CD4-positive, alpha-beta T cell treated with Interleukin-15 for 1 hour (primary cell): Measurements from ENCODE around the gene SKA2.
"Not testable (repeated sequence)": the region's sequence is repeated elsewhere in the genome, so short reads cannot be mapped to it uniquely, and the experiment has no call there.

ENCODE experiments used
- DNase-seq: peaks from one replicate; pipeline ENCODE4 v3.0.0-alpha.2; 2020

SKA2 gene, protein sequence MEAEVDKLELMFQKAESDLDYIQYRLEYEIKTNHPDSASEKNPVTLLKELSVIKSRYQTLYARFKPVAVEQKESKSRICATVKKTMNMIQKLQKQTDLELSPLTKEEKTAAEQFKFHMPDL

DNA sequence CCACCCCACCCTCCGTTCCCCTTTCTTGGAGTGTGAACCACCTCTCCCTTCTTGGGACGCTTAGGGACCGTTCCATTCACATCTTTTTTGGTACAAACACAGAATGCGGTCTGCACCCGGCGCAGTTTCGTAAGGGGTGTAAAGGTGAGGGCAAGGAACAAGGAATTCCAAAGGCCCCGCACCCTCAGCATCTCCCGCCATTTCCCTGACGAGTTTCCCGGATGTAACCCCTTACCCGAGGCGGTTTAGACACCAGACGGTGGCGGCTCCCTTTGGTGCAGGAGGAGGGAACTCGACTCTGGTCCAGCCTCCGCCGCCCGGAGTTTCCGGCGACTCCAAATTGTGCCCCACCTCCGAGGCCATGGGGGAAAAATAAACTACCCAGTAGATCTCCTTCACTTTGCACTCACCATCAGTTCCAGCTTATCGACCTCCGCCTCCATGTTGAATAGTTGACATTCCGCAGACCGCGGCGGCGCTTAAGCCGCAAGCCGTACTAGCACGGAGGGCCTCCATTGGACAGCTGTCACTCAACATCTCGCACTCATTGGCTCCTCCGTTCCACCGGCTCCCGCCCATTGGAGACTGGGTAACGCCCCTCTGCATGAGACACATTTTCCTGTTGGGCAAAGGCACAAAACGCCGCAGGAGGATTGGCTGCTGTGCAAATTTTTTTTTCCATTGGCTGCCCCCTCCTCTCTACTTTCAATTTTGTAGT, at the start of gene SKA2:
Gene SKA2 (minus strand): TSS at position 466 of the 718 bp plus-strand sequence. CDS start 23 bp downstream, at position 443.
- DNase-seq, result peak; percentile 99

DNA sequence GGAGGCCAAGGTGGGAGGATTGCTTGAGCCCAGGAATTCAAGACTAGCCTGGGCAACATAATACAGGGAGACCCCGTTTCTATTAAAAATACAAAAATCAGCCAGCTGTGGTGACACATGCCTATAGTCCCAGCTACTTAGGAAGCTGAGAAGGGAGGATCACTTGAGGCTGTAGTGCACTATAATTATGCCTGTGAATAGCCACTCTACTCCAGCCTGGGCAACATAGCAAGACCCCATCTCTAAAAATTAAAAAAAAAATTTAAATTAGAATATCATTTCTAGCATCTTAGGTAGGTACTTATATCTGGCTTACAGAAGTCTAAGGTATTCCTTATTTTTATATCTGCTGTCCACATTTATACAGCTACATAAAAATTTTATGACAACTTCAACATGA, 47.3 kb upstream of the SKA2 start:
- DNase-seq, result no peak

DNA sequence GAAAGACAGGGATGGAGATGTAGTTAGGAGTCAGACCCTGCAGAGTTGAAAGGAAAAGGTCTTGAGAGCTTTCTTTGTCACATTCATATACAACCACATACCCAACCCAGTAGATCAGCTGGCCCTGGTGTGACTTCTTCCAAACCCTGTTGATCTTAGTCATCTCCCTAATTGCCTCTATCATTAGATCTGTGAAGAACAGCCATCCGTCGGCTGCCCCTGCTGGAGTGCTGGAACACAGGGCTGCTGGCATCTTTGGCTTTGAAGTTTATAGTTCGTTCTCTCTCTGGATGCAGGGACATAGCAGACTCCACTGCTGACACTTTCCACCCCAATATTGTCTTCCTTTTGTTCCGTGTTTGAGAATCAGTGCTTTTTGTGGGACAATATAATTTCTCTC, 44.4 kb upstream of the SKA2 start:
- DNase-seq, result no peak

DNA sequence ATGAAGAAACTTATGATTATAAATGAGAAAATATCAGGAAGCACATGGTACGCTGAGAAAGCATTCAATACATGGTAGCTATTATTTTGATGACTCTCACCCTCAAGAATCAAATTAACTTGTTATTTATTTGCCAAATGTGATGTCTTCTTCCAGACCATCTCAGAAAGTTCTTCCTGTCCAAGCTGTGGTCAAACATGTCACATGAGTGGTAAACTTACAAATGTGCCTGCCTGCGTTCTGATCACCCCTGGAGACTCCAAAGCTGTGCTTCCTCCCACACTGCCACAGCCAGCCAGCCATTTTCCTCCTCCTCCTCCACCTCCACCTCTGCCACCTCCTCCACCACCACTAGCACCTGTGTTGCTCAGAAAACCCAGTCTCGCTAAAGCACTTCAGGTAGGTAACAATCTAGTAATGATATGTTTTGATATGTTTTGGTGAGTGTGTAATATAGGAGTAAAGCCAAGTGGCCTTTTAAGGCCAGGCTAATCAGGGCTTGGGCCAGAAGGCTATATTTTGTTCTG, 38.4 kb upstream of the SKA2 start:
- no peak for DNase-seq

DNA sequence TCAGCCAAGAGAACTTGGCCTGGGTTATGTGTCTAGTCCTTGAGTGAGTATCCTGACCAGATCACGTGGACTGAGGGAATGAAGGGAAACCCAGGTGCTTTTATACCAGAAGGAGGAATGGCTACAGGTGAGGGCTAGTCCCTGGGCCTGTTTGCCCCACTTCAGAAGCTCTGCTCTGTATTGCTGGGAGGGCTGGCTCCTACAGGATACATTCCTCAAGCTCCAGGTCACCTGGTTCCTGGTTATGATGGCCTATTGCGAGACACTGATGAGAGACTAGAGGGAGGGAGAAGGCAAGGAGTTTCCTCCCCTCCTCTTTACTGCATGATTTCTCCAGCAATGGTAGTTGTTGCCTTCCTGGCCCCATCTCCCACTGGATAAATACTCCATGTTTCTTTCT, 35.8 kb upstream of the SKA2 start:
- DNase-seq, result no peak

DNA sequence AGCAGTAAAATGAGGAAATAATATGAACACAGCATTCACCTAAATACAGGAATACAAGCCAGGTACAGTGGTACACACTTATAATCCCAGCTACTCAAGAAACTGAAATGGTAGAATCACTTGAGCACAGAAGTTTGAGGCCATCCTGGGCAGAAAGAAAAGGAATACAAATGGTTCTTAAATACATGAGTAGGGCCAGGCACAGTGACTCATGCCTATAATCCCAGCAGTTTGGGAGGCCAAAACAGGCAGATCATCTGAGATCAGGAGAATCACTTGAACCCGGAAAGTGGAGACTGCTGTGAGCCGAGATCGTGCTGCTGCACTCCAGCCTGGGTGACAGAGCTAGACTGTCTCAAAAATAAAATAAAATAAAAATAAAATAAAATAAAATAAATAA, 31.9 kb upstream of the SKA2 start:
- DNase-seq, result no peak

DNA sequence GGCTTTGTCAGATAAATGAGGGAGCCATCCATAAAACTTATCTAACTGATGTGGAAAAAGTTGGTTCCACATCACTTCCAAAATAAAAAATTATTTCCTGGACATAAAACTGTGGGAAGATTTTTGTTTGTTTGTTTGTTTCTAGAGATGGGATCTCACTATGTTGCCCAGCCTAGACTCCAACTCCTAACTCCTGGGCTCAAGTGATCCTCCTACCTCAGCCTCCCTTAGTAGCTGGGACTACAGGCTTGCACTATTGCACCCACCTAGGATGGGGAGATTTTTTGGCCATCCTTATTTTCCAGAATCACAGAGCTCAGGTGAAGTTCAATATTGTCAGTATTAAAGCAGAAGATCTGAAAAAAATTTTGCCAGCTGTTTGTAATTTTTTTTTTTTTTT, 31.0 kb upstream of the SKA2 start:
- no peak for DNase-seq

DNA sequence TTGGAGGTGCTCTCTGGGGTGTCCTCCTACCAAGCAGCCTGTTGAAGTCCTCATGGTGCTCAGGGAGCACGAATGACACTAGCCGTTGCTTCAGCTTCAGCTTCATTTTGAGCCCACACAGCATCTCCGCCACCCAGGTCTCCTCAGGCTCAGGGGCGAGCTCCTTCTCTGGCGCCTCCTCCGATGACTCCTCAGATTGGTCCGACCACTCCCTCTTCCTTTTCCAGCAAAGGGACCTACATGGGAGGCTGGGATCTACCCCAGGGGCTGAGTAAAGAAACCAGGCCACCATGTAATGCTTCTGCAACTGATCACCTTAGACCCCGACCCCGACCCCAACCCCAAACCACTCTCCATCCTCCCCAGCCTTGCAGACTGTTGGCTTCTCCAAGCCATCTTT, 26.5 kb upstream of the SKA2 start:
- no peak for DNase-seq

DNA sequence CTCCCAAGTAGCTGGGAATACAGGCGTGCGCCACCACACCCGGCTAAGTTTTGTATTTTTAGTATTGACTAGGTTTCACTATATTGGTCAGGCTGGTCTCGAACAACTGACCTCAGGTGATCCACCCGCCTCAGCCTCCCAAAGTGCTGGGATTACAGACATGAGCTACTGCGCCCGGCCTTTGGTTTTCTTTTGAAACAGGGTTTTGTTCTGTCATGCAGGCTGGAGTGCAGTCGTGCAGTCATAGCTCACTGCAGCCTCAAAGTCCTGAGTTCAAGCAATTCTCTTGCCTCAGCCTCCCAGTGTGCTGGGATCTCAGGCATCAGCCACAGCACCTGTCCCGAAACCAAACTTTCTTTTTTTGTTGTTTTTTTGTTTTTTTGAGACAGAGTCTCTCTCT, 25.6 kb upstream of the SKA2 start:
- no peak for DNase-seq

DNA sequence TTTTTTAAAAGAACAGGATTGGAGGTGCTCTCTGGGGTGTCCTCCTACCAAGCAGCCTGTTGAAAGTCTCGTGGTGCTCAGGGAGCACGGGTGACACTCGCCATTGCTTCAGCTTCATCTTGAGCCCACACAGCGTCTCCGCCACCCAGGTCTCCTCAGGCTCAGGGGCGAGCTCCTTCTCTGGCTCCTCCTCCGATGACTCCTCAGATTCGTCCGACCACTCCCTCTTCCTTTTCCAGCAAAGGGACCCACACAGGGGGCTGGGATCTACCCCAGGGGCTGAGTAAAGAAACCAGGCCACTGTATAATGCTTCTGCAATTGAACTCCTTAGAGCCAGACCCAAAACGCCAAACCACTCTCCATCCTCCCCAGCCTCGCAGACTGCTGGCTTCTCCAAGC, 24.6 kb upstream of the SKA2 start:
- DNase-seq, result not testable (repeated sequence)

DNA sequence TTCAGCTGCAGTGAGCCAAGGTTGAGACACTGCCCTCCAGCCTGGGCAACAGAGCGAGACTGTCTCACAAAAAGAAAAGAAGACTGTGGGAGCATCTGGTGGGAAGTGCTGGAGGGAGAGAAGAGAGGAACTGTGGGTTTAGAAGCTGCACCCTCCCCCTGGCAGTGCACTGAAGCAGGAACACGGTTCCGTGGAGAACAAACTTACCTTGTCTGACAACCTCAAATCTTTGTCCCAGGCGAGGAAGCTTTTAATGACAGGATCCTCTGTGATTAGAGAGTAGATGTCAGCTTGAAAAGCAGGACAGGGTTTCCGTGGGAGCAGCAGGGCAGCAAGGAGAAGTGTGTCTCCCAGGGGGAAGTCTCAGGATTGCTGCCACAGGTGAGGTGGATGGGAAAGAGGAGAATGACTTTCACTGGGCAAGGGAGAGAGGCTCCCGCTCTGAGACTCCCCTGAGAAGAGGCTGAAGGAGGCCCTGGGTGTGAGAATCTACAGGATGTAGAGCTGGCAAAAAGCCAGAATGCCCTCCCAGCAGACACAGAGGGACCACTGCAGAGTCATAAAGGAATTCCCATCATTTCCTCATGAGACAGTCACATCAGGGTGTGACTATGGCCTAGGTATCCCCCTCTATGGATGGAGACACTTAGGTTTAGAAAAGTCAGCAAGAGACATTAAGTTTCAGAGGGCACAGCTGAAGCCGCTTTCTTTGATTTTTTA, 23.4 kb upstream of the SKA2 start:
- DNase-seq, result no peak

DNA sequence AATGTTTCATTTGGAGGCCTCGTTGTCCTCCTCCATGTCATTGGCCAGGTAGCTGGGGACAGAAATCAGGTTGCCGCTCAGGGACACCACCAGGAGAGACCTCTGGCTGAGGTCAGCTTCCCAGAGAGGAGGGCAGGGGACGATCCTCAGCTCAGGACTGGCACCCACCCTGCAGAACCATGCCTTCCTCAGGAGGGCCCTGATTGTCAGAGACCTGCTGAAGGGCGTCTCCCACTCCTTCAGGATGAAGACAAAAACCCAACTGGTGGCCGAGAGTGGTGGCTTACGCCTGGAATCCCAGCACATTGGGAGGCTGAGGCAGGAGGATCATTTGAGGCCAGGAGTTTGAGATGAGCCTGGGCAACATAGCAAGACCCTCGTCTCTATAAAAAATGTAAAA, 20.1 kb upstream of the SKA2 start:
- no peak for DNase-seq

DNA sequence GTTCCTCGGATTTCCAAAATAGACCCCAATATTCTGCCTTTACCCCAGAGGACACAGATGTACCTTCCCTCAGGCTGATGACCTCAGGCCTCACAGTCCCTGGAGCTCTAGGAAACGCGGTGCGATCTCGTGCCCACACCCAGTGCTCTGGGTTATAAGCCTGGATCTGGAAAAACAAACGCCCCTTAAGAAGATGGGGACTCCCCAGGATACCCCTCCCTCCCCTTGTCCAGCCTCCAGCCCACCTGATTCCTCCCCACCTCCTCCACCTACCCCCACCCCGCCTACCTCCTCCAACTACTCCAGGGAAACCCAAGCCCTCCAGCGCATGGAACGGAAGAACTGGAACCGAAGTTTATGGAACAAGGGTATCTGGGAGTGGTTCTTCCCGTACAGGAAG, 19.7 kb upstream of the SKA2 start:
- DNase-seq, result no peak

DNA sequence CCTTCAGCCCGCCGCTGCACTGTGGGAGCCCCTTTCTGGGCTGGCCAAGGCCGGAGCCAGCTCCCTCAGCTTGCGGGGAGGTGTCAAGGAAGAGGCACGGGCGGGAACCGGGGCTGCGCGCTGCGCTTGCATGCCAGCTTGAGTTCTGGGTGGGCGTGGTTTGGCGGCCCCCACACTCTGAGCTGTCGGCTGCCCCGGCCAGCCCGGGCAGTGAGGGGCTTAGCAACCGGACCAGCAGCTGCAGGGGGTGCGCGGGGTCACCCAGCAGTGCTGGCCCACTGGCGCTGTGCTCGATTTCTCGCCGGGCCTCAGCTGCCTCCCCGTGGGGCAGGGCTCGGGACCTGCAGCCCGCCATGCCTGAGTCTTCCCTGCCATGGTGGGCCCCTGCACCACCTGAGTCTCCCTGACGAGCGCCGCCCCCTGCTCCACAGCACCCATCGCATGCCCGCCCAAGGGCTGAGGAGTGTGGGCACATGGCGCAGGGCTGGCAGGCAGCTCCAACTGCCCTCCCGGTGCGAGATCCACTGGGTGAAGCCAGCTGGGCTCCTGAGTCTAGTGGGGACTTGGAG, 17.5 kb upstream of the SKA2 start:
- no peak for DNase-seq

DNA sequence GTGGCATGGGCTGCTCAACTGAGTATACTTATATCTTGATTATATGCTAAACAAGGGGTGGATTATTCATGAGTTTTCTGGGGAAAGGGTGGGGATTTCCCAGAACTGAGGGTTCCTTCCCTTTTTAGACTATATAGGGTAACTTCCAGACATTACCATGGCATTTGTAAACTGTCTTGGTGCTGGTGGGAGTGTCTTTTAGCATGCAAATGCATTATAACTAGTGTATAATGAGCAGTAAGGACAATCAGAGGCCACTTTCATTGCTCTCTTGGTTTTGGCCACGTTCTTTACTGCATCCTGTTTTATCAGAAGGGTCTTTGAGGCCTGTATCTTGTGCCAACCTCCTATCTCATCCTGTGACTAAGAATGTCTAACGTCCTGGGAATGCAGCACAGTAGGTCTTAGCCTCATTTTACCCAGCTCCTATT, 12.6 kb upstream of the SKA2 start:
- no peak for DNase-seq

DNA sequence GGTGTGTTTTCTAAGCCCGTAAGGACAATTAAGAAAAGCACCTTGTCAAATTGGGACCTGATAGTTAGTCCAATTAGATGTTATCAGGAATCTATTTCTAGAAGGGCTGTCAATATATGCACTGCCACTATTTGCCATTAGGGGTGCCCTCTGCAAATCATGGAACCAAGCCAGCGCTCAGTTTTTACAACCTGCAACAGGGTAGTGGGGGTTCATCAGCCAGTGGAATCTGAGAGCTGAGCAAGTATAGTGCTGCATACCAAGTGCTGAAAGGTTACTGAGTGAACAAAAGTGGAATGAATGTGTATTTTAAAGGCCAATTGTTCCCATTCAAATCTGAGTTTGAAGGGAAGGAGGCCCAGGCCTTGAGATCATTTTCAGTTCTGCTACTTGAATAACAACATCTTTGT, 11.0 kb upstream of the SKA2 start:
- peak; percentile 31 for DNase-seq

DNA sequence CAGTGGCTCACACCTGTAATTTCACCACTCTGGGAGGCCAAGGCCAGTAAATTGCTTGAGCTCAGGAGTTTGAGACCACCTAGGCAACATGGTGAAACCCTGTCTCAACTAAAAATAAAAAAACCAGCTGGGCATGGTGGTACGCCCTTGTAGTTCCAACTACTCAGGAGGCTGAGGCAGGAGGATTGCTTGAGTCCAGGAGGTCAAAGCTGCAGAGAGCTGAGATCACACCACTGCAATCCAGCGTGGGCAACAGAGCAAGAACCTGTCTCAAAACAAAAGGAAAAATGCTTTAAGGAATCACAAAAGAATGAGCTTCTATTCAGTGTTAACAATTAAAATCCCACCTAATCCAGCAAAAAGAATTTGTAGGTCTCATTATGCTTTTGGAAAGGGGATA, 6.5 kb upstream of the SKA2 start:
- no peak for DNase-seq

DNA sequence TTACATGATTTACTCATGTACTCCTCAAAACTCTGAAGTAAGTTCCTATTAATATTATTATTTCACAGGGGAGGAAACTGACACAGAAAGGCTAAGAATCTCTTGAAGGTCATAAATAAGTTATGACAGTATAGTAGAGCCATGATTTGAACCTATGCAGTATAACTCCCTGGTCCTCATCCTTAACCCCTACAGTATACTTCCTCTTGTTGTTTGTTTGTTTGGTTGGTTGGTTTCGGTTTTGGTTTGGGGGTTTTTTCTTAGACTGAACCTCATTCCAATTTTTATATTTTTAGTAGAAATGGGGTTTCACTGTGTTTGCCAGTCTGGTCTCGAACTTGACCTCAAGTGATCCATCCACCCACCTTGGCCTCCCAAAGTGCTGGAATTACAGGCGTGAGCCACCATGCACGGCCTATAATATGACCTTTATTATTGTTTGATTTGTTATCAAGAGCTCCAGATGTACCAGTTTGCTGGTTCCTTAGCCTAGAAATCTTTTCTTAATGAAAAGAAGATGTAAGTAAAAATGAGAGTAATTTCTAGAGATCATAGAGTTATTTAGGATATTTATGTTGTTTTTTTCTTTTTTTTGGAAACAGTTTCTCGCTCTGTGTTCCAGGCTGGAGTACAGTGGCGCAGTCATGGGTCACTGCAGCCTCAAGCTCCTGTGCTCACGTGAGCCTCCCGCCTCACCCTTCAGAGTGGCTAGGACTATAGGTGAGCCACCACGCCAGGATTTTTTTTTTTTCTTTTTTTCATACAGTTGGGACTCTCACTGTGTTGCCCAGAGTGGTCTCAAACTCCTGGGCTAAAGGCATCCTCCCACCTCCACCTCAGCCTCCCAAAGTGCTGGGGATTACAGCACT, 5.4 kb upstream of the SKA2 start:
- no peak for DNase-seq

DNA sequence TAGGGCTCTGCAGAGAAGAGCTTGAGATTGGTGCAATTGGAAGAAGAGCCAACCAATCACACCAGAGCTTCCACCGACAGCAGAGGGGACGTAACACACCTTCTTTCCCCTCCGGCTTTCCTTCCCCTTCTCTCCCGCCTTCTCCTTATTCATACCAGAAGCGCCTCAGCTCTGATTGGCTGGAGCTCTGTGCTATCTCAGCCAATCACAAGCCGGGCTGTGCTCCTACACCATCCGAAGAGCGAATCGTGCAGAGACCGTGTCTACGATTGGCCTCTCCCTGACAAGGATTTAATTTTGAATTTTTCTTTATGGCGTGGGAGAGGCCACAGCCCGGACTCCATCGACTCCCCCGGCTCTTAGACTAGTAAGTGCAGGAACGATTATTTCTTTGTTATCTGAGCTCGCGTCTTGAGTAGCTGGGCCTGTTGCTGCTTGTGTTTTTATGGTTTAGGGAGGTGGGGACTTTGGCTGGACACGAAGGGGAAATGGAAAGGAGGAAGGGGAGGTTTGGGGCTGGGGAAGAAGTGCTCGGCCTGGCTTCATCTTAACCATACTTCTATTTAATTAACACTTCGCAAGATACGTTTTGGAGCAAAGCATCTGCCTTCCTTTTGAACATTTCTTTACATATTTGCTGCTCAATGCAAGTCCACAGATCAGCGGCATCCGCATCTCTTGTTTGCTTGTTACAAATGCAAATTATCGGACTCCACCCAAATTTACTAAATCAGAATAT, 622 bp upstream of the SKA2 start, which contains the start of gene PRR11:
Gene PRR11 (plus strand): TSS at position 308 of the 739 bp plus-strand sequence. CDS start 14,007 bp downstream, outside the sequence.
- no peak for DNase-seq

DNA sequence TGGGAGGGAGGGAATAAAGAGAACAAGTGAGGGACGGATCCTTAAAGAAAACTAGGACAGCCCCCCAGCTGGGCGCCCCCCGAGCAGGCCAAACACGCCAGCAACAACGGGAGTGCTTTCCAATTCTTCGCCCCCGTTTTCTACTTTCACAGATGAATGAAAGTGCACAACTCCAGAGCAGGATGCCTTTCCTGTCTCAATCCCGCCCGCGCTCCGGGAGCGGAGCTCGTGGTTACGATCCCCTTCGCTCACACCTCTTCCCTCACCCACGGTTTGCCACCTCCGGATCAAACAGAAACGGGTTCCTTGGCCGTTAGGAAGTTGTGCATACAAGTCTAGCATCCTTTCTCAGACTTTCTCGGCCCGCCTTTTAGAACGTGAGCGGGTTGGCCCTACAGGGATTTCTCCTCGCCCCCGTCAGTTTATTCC, 680 bp downstream of the SKA2 start:
- no peak for DNase-seq

DNA sequence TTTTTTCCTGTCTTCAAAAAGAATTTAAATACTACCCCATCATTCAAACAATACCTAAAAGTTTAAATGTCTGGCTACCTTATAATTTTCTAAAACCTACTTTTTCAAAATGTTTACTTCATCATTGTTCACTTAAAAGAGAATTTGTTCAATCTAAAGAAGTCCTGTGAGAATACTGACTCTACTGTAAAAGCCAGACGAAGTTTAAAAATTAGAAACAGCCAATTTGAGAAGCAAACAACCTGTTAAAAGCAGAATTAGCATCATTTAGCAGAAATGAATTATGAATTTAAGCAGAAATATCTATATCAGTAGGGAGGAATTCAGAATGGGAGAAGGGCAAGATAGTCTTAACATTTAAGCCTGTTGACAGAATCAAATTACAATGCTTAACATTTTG, 2.1 kb downstream of the SKA2 start:
- no peak for DNase-seq

DNA sequence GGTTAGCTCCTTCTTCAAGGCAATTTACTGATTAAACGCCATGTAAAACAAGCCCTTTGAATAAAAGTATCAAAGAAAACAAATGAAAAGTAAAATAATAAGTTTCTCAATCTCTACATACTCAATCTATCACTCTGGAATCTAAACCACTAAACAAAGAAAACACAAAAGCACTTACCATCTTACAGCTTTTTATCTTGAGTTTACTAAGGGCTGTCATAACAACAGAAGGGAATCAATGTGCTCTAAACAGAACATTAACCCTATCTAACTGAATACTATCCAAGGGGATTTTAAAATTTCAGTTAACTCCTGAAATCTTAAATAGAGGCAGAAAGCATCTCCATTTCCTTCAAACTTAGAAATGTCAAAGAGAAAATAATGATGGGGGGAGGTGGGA, 3.4 kb downstream of the SKA2 start:
- DNase-seq, result no peak
